H9 (cell line): ENCODE data around the gene CCDC91. TPM values are rescaled to one million over a fixed set of nuclear protein-coding genes. Genes with fewer than 3 reads are reported as not detected.

Source experiments
- DNase-seq: peaks from one replicate; pipeline ENCODE4 v3.0.0-alpha.2; 2017
- H2AFZ ChIP-seq: one replicate; pipeline ENCODE4 v1.6.1; 2013; ENCODE audit warnings: mild to moderate bottlenecking, low read length, control low read depth, moderate library complexity
- H2AK5ac ChIP-seq: 2 replicates; pipeline ENCODE4 v1.6.1; 2013; ENCODE audit warnings: low read length, control low read depth, mixed read lengths; ENCODE audit not compliant: insufficient read length
- H2BK120ac ChIP-seq: one replicate; pipeline ENCODE4 v1.6.1; 2013; ENCODE audit warnings: low read depth, mild to moderate bottlenecking, low read length, control low read depth, inconsistent platforms; ENCODE audit not compliant: poor library complexity, severe bottlenecking
- H2BK12ac ChIP-seq: 2 replicates; pipeline ENCODE4 v1.6.1; 2013; ENCODE audit warnings: low read length, control low read depth, mixed read lengths, low read depth; ENCODE audit not compliant: insufficient read length
- H2BK15ac ChIP-seq: 2 replicates; pipeline ENCODE4 v1.6.1; 2013; ENCODE audit warnings: low read depth, low read length, control low read depth
- H2BK20ac ChIP-seq: one replicate; pipeline ENCODE4 v1.6.1; 2013; ENCODE audit warnings: low read depth, mild to moderate bottlenecking, low read length, control low read depth, inconsistent platforms; ENCODE audit not compliant: poor library complexity, severe bottlenecking
- H2BK5ac ChIP-seq: 2 replicates; pipeline ENCODE4 v1.6.1; 2013; ENCODE audit warnings: low read length, control low read depth, mixed read lengths; ENCODE audit not compliant: insufficient read length
- H3K14ac ChIP-seq: 2 replicates; pipeline ENCODE4 v1.6.1; 2013; ENCODE audit warnings: low read length, control low read depth; ENCODE audit not compliant: insufficient read depth
- H3K18ac ChIP-seq: 2 replicates; pipeline ENCODE4 v1.6.1; 2013; ENCODE audit warnings: low read depth, mild to moderate bottlenecking, mixed read lengths, low read length, control low read depth; ENCODE audit not compliant: insufficient read length
- H3K23ac ChIP-seq: 2 replicates; pipeline ENCODE4 v1.6.1; 2013; ENCODE audit warnings: low read length, control low read depth, mixed read lengths, low read depth; ENCODE audit not compliant: insufficient read length
- H3K23me2 ChIP-seq: 2 replicates; pipeline ENCODE4 v1.6.1; 2013; ENCODE audit warnings: low read depth, mild to moderate bottlenecking, mixed read lengths, low read length, control low read depth; ENCODE audit not compliant: insufficient read length, poor library complexity, severe bottlenecking
- H3K27ac ChIP-seq: 2 replicates; pipeline ENCODE4 v1.5.1; 2013; ENCODE audit warnings: low read length, control low read depth, mixed read lengths, low read depth; ENCODE audit not compliant: insufficient read length
- H3K27me3 ChIP-seq: 2 replicates; pipeline ENCODE4 v1.6.1; 2013; ENCODE audit warnings: low read length, control low read depth, inconsistent platforms; ENCODE audit not compliant: insufficient read depth
- H3K4ac ChIP-seq: 2 replicates; pipeline ENCODE4 v1.6.1; 2013; ENCODE audit warnings: low read depth, mild to moderate bottlenecking, control low read depth, inconsistent platforms, low read length, moderate library complexity
- H3K4me1 ChIP-seq: 2 replicates; pipeline ENCODE4 v1.6.1; 2013; ENCODE audit warnings: low read length, control low read depth, inconsistent platforms; ENCODE audit not compliant: insufficient read depth
- H3K4me2 ChIP-seq: 2 replicates; pipeline ENCODE4 v1.6.1; 2013; ENCODE audit warnings: low read length, control low read depth, mixed read lengths; ENCODE audit not compliant: insufficient read length, insufficient read depth
- H3K56ac ChIP-seq: 2 replicates; pipeline ENCODE4 v1.6.1; 2013; ENCODE audit warnings: low read depth, mild to moderate bottlenecking, mixed read lengths, low read length, control low read depth; ENCODE audit not compliant: insufficient read length
- H3K79me1 ChIP-seq: 2 replicates; pipeline ENCODE4 v1.6.1; 2013; ENCODE audit warnings: low read depth, mild to moderate bottlenecking, moderate library complexity, low read length, control low read depth, inconsistent platforms; ENCODE audit not compliant: insufficient read depth, poor library complexity, severe bottlenecking
- H3K79me2 ChIP-seq: 2 replicates; pipeline ENCODE4 v1.6.1; 2013; ENCODE audit warnings: low read length, control low read depth, inconsistent platforms; ENCODE audit not compliant: insufficient read depth
- H3K9ac ChIP-seq: 2 replicates; pipeline ENCODE4 v1.6.1; 2013; ENCODE audit warnings: low read length, control low read depth, mixed read lengths; ENCODE audit not compliant: insufficient read length; ENCODE audit errors: extremely low read depth
- H3K9me3 ChIP-seq: one replicate; pipeline ENCODE4 v1.6.1; 2013; ENCODE audit warnings: low read depth, low read length, inconsistent platforms; ENCODE audit not compliant: control insufficient read depth
- H3T11ph ChIP-seq: one replicate; pipeline ENCODE4 v1.6.1; 2013; ENCODE audit warnings: mild to moderate bottlenecking, low read length, control low read depth, inconsistent platforms
- H4K20me1 ChIP-seq: one replicate; pipeline ENCODE4 v1.6.1; 2013; ENCODE audit not compliant: control insufficient read depth, insufficient read length, insufficient read depth
- H4K5ac ChIP-seq: 2 replicates; pipeline ENCODE4 v1.6.1; 2013; ENCODE audit warnings: low read depth, mild to moderate bottlenecking, mixed read lengths, low read length, control low read depth; ENCODE audit not compliant: insufficient read length
- H4K8ac ChIP-seq: replicated peaks from 2 replicates; pipeline ENCODE4 v1.6.1; 2013; ENCODE audit warnings: low read length, control low read depth, mixed read lengths, low read depth; ENCODE audit not compliant: insufficient read length
- H4K91ac ChIP-seq: 2 replicates; pipeline ENCODE4 v1.6.1; 2013; ENCODE audit warnings: low read depth, mild to moderate bottlenecking, moderate library complexity, mixed read lengths, low read length, control low read depth; ENCODE audit not compliant: insufficient read length
- H3K27ac Mint-ChIP-seq, 3 experiments: 2 replicates in 2 of 3; 3 replicates in 1 of 3; pipeline ENCODE4 v1.8.0; 2020 to 2021; ENCODE audit warnings: mixed read lengths in 3 of 3, mild to moderate bottlenecking in 1 of 3, moderate library complexity in 1 of 3
- H3K27me3 Mint-ChIP-seq: 2 replicates; pipeline ENCODE4 v1.8.0; 2021; ENCODE audit warnings: low read depth, mild to moderate bottlenecking, moderate library complexity, mixed read lengths
- H3K36me3 Mint-ChIP-seq, 3 experiments: 2 replicates in 2 of 3; 3 replicates in 1 of 3; pipeline ENCODE4 v1.8.0; 2020 to 2021; ENCODE audit warnings: low read depth in 3 of 3, mixed read lengths in 3 of 3; ENCODE audit not compliant: insufficient read depth in 1 of 3
- H3K4me1 Mint-ChIP-seq, 2 experiments: 2 replicates each; pipeline ENCODE4 v1.8.0; 2020; ENCODE audit warnings: mixed read lengths in 2 of 2
- H3K4me3 Mint-ChIP-seq, 2 experiments: 2 replicates in 1 of 2; 3 replicates in 1 of 2; pipeline ENCODE4 v1.8.0; 2020 to 2021; ENCODE audit warnings: mild to moderate bottlenecking in 2 of 2, mixed read lengths in 2 of 2, moderate library complexity in 1 of 2
- H3K9me3 Mint-ChIP-seq, 2 experiments: 2 replicates in 1 of 2; 3 replicates in 1 of 2; pipeline ENCODE4 v1.8.0; 2020; ENCODE audit warnings: mild to moderate bottlenecking in 2 of 2, mixed read lengths in 2 of 2, moderate library complexity in 1 of 2
- WGBS: extraction: QIAGEN DNeasy Blood & Tissue Kit; methylation state at CpG from one replicate; pipeline ENCODE4 v1.1.7; 2013; ENCODE audit warnings: missing lambda C conversion rate, low lambda C conversion rate, mixed read lengths; ENCODE audit not compliant: insufficient read length; ENCODE audit errors: extremely low coverage; 5-methylcytosine and 5-hydroxymethylcytosine counted together
- total RNA-seq: library from RNA; stranded (reverse); gene quantifications from 2 replicates; pipeline ENCODE4 v1.2.1, GENCODE V29; 2021
- TF ChIP-seq, protein P1 (sequence below): fragments of 200-600 bp; sonication (generic); conservative IDR thresholded peaks from 3 replicates; pipeline ENCODE4 v1.8.0; 2021; ENCODE audit warnings: antibody characterized with exemption, mild to moderate bottlenecking

Gene CCDC91
- total RNA-seq, 1 experiment from 2014 or later: 22.7 TPM

DNA sequence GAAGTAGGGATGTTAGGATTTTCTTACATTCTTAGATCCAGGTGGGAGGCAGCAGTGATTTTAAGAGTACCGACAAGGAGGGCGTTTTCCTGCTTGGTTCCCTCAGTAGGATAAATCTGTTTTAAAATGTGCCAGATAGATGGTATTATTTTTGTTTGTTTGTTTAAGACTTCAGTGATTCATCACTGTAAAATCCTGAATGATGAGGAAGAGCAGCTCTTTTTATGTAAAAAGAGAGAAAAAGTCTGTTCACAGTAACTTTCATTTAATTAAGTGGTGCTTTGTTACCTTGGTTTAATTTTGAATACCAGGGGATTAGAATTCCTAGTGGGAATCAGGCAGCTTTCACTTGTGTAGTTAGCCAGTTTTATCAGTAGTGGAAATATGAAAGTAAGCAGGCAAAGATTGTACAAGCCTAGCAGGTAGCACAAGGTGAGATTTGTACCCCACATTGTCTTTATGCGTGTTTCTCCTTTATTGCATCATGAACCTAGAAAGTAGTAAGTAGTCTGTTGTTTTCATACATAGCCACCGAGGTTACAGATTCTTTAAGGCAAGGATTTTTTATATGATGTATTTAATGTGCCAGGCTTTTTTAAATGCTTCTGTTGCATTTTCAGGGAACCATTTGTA lies 349.6 kb downstream of the CCDC91 start:
- Histone ChIP-seq H3K23me2 (no peaks in the 10 kb centered on the region), H3K4me2 (no peak overlapping the region), H2BK5ac (no peak overlapping the region), H3K27me3 (no peaks in the 10 kb centered on the region), H3K4ac (no peak overlapping the region), H2BK15ac (no peak overlapping the region), H2BK120ac (no peak overlapping the region), H3K56ac (no peak overlapping the region), H3K9me3 (no peaks in the 10 kb centered on the region), H2BK20ac (no peak overlapping the region), H4K5ac (no peak overlapping the region), H2AK5ac (no peak overlapping the region), H3K9ac (no peak overlapping the region), H3K27ac (no peak overlapping the region), H4K91ac (no peak overlapping the region), H3K4me1 (no peaks in the 10 kb centered on the region), H3K79me1 (no peaks in the 10 kb centered on the region), H2AFZ (no peak overlapping the region), H2BK12ac (no peak overlapping the region), H3K18ac (no peak overlapping the region), H4K20me1 (no peaks in the 10 kb centered on the region), H3K23ac (no peak overlapping the region), H3T11ph (no peak overlapping the region), H3K79me2 (no peaks in the 10 kb centered on the region), H4K8ac (no peak overlapping the region), H3K14ac (no peak overlapping the region)
- no CpG with 5 or more reads among the region's 4 CpGs for WGBS
- no peak for DNase-seq
- H3K4me1 Mint-ChIP-seq: peaks cover 6 to 9% of the 10 kb centered on the region in 2 experiments; a peak in 3 of 4 replicates
- H3K27me3 Mint-ChIP-seq: no peaks in the 10 kb centered on the region
- H3K4me3 Mint-ChIP-seq: no peak overlapping the region
- TF ChIP-seq, protein P1, sequence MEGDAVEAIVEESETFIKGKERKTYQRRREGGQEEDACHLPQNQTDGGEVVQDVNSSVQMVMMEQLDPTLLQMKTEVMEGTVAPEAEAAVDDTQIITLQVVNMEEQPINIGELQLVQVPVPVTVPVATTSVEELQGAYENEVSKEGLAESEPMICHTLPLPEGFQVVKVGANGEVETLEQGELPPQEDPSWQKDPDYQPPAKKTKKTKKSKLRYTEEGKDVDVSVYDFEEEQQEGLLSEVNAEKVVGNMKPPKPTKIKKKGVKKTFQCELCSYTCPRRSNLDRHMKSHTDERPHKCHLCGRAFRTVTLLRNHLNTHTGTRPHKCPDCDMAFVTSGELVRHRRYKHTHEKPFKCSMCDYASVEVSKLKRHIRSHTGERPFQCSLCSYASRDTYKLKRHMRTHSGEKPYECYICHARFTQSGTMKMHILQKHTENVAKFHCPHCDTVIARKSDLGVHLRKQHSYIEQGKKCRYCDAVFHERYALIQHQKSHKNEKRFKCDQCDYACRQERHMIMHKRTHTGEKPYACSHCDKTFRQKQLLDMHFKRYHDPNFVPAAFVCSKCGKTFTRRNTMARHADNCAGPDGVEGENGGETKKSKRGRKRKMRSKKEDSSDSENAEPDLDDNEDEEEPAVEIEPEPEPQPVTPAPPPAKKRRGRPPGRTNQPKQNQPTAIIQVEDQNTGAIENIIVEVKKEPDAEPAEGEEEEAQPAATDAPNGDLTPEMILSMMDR: no peak
- H3K9me3 Mint-ChIP-seq: peaks cover 0 to 5% of the 10 kb centered on the region in 2 experiments; a peak in 3 of 5 replicates
- peaks cover 2 to 4% (median 4%) of the 10 kb centered on the region in 3 experiments; a peak in 2 of 7 replicates for H3K36me3 Mint-ChIP-seq
- peak overlapping the region; percentile 20 to 78 (median 27); a peak in 4 of 7 replicates for H3K27ac Mint-ChIP-seq
